ENCODE measurements around the gene PRRX1.

- TF ChIP-seq, protein P1, sequence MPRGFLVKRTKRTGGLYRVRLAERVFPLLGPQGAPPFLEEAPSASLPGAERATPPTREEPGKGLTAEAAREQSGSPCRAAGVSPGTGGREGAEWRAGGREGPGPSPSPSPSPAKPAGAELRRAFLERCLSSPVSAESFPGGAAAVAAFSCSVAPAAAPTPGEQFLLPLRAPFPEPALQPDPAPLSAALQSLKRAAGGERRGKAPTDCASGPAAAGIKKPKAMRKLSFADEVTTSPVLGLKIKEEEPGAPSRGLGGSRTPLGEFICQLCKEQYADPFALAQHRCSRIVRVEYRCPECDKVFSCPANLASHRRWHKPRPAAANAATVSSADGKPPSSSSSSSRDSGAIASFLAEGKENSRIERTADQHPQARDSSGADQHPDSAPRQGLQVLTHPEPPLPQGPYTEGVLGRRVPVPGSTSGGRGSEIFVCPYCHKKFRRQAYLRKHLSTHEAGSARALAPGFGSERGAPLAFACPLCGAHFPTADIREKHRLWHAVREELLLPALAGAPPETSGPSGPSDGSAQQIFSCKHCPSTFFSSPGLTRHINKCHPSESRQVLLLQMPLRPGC (tag by site-specific recombination; IDR thresholded peaks at IDR 0.05): no peak
- TF ChIP-seq, protein P2, sequence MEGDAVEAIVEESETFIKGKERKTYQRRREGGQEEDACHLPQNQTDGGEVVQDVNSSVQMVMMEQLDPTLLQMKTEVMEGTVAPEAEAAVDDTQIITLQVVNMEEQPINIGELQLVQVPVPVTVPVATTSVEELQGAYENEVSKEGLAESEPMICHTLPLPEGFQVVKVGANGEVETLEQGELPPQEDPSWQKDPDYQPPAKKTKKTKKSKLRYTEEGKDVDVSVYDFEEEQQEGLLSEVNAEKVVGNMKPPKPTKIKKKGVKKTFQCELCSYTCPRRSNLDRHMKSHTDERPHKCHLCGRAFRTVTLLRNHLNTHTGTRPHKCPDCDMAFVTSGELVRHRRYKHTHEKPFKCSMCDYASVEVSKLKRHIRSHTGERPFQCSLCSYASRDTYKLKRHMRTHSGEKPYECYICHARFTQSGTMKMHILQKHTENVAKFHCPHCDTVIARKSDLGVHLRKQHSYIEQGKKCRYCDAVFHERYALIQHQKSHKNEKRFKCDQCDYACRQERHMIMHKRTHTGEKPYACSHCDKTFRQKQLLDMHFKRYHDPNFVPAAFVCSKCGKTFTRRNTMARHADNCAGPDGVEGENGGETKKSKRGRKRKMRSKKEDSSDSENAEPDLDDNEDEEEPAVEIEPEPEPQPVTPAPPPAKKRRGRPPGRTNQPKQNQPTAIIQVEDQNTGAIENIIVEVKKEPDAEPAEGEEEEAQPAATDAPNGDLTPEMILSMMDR (tag by site-specific recombination; IDR thresholded peaks at IDR 0.05): no peak
- no peak for TF ChIP-seq ATF2 (tag by site-specific recombination; IDR thresholded peaks at IDR 0.05; ENCODE audit: low read depth)
- TF ChIP-seq, protein P3, sequence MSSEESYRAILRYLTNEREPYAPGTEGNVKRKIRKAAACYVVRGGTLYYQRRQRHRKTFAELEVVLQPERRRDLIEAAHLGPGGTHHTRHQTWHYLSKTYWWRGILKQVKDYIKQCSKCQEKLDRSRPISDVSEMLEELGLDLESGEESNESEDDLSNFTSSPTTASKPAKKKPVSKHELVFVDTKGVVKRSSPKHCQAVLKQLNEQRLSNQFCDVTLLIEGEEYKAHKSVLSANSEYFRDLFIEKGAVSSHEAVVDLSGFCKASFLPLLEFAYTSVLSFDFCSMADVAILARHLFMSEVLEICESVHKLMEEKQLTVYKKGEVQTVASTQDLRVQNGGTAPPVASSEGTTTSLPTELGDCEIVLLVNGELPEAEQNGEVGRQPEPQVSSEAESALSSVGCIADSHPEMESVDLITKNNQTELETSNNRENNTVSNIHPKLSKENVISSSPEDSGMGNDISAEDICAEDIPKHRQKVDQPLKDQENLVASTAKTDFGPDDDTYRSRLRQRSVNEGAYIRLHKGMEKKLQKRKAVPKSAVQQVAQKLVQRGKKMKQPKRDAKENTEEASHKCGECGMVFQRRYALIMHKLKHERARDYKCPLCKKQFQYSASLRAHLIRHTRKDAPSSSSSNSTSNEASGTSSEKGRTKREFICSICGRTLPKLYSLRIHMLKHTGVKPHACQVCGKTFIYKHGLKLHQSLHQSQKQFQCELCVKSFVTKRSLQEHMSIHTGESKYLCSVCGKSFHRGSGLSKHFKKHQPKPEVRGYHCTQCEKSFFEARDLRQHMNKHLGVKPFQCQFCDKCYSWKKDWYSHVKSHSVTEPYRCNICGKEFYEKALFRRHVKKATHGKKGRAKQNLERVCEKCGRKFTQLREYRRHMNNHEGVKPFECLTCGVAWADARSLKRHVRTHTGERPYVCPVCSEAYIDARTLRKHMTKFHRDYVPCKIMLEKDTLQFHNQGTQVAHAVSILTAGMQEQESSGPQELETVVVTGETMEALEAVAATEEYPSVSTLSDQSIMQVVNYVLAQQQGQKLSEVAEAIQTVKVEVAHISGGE (tag by site-specific recombination; conservative IDR thresholded peaks at IDR 0.05; ENCODE audit: low read depth): no peak
- TF ChIP-seq ZNF677 (tag by site-specific recombination; IDR thresholded peaks at IDR 0.05): no peak
- TF ChIP-seq PRDM6 (tag by site-specific recombination; IDR thresholded peaks at IDR 0.05): no peak
- TF ChIP-seq, protein P4, sequence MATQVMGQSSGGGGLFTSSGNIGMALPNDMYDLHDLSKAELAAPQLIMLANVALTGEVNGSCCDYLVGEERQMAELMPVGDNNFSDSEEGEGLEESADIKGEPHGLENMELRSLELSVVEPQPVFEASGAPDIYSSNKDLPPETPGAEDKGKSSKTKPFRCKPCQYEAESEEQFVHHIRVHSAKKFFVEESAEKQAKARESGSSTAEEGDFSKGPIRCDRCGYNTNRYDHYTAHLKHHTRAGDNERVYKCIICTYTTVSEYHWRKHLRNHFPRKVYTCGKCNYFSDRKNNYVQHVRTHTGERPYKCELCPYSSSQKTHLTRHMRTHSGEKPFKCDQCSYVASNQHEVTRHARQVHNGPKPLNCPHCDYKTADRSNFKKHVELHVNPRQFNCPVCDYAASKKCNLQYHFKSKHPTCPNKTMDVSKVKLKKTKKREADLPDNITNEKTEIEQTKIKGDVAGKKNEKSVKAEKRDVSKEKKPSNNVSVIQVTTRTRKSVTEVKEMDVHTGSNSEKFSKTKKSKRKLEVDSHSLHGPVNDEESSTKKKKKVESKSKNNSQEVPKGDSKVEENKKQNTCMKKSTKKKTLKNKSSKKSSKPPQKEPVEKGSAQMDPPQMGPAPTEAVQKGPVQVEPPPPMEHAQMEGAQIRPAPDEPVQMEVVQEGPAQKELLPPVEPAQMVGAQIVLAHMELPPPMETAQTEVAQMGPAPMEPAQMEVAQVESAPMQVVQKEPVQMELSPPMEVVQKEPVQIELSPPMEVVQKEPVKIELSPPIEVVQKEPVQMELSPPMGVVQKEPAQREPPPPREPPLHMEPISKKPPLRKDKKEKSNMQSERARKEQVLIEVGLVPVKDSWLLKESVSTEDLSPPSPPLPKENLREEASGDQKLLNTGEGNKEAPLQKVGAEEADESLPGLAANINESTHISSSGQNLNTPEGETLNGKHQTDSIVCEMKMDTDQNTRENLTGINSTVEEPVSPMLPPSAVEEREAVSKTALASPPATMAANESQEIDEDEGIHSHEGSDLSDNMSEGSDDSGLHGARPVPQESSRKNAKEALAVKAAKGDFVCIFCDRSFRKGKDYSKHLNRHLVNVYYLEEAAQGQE (tag by site-specific recombination; IDR thresholded peaks at IDR 0.05): no peak
- no peak for TF ChIP-seq GFI1B (tag by site-specific recombination; IDR thresholded peaks at IDR 0.05)
- TF ChIP-seq HIC1 (tag by site-specific recombination; IDR thresholded peaks at IDR 0.05): no peak
- TF ChIP-seq ZNF132 (tag by site-specific recombination; IDR thresholded peaks at IDR 0.05; ENCODE audit: borderline replicate concordance): no peak
Measured at GRCh38 chr1:170691258-170691657, 27.3 kb downstream of the PRRX1 start.
